H9 (cell line): Measurements from ENCODE around the gene LRP1. TPM values are rescaled to one million over a fixed set of nuclear protein-coding genes. Genes with fewer than 3 reads are reported as not detected.

Source experiments
- DNase-seq: peaks from one replicate; pipeline ENCODE4 v3.0.0-alpha.2; 2017
- H2AFZ ChIP-seq: one replicate; pipeline ENCODE4 v1.6.1; 2013; ENCODE audit warnings: mild to moderate bottlenecking, low read length, control low read depth, moderate library complexity
- H2AK5ac ChIP-seq: 2 replicates; pipeline ENCODE4 v1.6.1; 2013; ENCODE audit warnings: low read length, control low read depth, mixed read lengths; ENCODE audit not compliant: insufficient read length
- H2BK120ac ChIP-seq: one replicate; pipeline ENCODE4 v1.6.1; 2013; ENCODE audit warnings: low read depth, mild to moderate bottlenecking, low read length, control low read depth, inconsistent platforms; ENCODE audit not compliant: poor library complexity, severe bottlenecking
- H2BK12ac ChIP-seq: 2 replicates; pipeline ENCODE4 v1.6.1; 2013; ENCODE audit warnings: low read length, control low read depth, mixed read lengths, low read depth; ENCODE audit not compliant: insufficient read length
- H2BK15ac ChIP-seq: 2 replicates; pipeline ENCODE4 v1.6.1; 2013; ENCODE audit warnings: low read depth, low read length, control low read depth
- H2BK20ac ChIP-seq: one replicate; pipeline ENCODE4 v1.6.1; 2013; ENCODE audit warnings: low read depth, mild to moderate bottlenecking, low read length, control low read depth, inconsistent platforms; ENCODE audit not compliant: poor library complexity, severe bottlenecking
- H2BK5ac ChIP-seq: 2 replicates; pipeline ENCODE4 v1.6.1; 2013; ENCODE audit warnings: low read length, control low read depth, mixed read lengths; ENCODE audit not compliant: insufficient read length
- H3K14ac ChIP-seq: 2 replicates; pipeline ENCODE4 v1.6.1; 2013; ENCODE audit warnings: low read length, control low read depth; ENCODE audit not compliant: insufficient read depth
- H3K18ac ChIP-seq: 2 replicates; pipeline ENCODE4 v1.6.1; 2013; ENCODE audit warnings: low read depth, mild to moderate bottlenecking, mixed read lengths, low read length, control low read depth; ENCODE audit not compliant: insufficient read length
- H3K23ac ChIP-seq: 2 replicates; pipeline ENCODE4 v1.6.1; 2013; ENCODE audit warnings: low read length, control low read depth, mixed read lengths, low read depth; ENCODE audit not compliant: insufficient read length
- H3K23me2 ChIP-seq: 2 replicates; pipeline ENCODE4 v1.6.1; 2013; ENCODE audit warnings: low read depth, mild to moderate bottlenecking, mixed read lengths, low read length, control low read depth; ENCODE audit not compliant: insufficient read length, poor library complexity, severe bottlenecking
- H3K27ac ChIP-seq: 2 replicates; pipeline ENCODE4 v1.5.1; 2013; ENCODE audit warnings: low read length, control low read depth, mixed read lengths, low read depth; ENCODE audit not compliant: insufficient read length
- H3K27me3 ChIP-seq: 2 replicates; pipeline ENCODE4 v1.6.1; 2013; ENCODE audit warnings: low read length, control low read depth, inconsistent platforms; ENCODE audit not compliant: insufficient read depth
- H3K4ac ChIP-seq: 2 replicates; pipeline ENCODE4 v1.6.1; 2013; ENCODE audit warnings: low read depth, mild to moderate bottlenecking, control low read depth, inconsistent platforms, low read length, moderate library complexity
- H3K4me1 ChIP-seq: 2 replicates; pipeline ENCODE4 v1.6.1; 2013; ENCODE audit warnings: low read length, control low read depth, inconsistent platforms; ENCODE audit not compliant: insufficient read depth
- H3K4me2 ChIP-seq: 2 replicates; pipeline ENCODE4 v1.6.1; 2013; ENCODE audit warnings: low read length, control low read depth, mixed read lengths; ENCODE audit not compliant: insufficient read length, insufficient read depth
- H3K56ac ChIP-seq: 2 replicates; pipeline ENCODE4 v1.6.1; 2013; ENCODE audit warnings: low read depth, mild to moderate bottlenecking, mixed read lengths, low read length, control low read depth; ENCODE audit not compliant: insufficient read length
- H3K79me1 ChIP-seq: 2 replicates; pipeline ENCODE4 v1.6.1; 2013; ENCODE audit warnings: low read depth, mild to moderate bottlenecking, moderate library complexity, low read length, control low read depth, inconsistent platforms; ENCODE audit not compliant: insufficient read depth, poor library complexity, severe bottlenecking
- H3K79me2 ChIP-seq: 2 replicates; pipeline ENCODE4 v1.6.1; 2013; ENCODE audit warnings: low read length, control low read depth, inconsistent platforms; ENCODE audit not compliant: insufficient read depth
- H3K9ac ChIP-seq: 2 replicates; pipeline ENCODE4 v1.6.1; 2013; ENCODE audit warnings: low read length, control low read depth, mixed read lengths; ENCODE audit not compliant: insufficient read length; ENCODE audit errors: extremely low read depth
- H3K9me3 ChIP-seq: one replicate; pipeline ENCODE4 v1.6.1; 2013; ENCODE audit warnings: low read depth, low read length, inconsistent platforms; ENCODE audit not compliant: control insufficient read depth
- H3T11ph ChIP-seq: one replicate; pipeline ENCODE4 v1.6.1; 2013; ENCODE audit warnings: mild to moderate bottlenecking, low read length, control low read depth, inconsistent platforms
- H4K20me1 ChIP-seq: one replicate; pipeline ENCODE4 v1.6.1; 2013; ENCODE audit not compliant: control insufficient read depth, insufficient read length, insufficient read depth
- H4K5ac ChIP-seq: 2 replicates; pipeline ENCODE4 v1.6.1; 2013; ENCODE audit warnings: low read depth, mild to moderate bottlenecking, mixed read lengths, low read length, control low read depth; ENCODE audit not compliant: insufficient read length
- H4K8ac ChIP-seq: replicated peaks from 2 replicates; pipeline ENCODE4 v1.6.1; 2013; ENCODE audit warnings: low read length, control low read depth, mixed read lengths, low read depth; ENCODE audit not compliant: insufficient read length
- H4K91ac ChIP-seq: 2 replicates; pipeline ENCODE4 v1.6.1; 2013; ENCODE audit warnings: low read depth, mild to moderate bottlenecking, moderate library complexity, mixed read lengths, low read length, control low read depth; ENCODE audit not compliant: insufficient read length
- H3K27ac Mint-ChIP-seq, 3 experiments: 2 replicates in 2 of 3; 3 replicates in 1 of 3; pipeline ENCODE4 v1.8.0; 2020 to 2021; ENCODE audit warnings: mixed read lengths in 3 of 3, mild to moderate bottlenecking in 1 of 3, moderate library complexity in 1 of 3
- H3K27me3 Mint-ChIP-seq: 2 replicates; pipeline ENCODE4 v1.8.0; 2021; ENCODE audit warnings: low read depth, mild to moderate bottlenecking, moderate library complexity, mixed read lengths
- H3K36me3 Mint-ChIP-seq, 3 experiments: 2 replicates in 2 of 3; 3 replicates in 1 of 3; pipeline ENCODE4 v1.8.0; 2020 to 2021; ENCODE audit warnings: low read depth in 3 of 3, mixed read lengths in 3 of 3; ENCODE audit not compliant: insufficient read depth in 1 of 3
- H3K4me1 Mint-ChIP-seq, 2 experiments: 2 replicates each; pipeline ENCODE4 v1.8.0; 2020; ENCODE audit warnings: mixed read lengths in 2 of 2
- H3K4me3 Mint-ChIP-seq, 2 experiments: 2 replicates in 1 of 2; 3 replicates in 1 of 2; pipeline ENCODE4 v1.8.0; 2020 to 2021; ENCODE audit warnings: mild to moderate bottlenecking in 2 of 2, mixed read lengths in 2 of 2, moderate library complexity in 1 of 2
- H3K9me3 Mint-ChIP-seq, 2 experiments: 2 replicates in 1 of 2; 3 replicates in 1 of 2; pipeline ENCODE4 v1.8.0; 2020; ENCODE audit warnings: mild to moderate bottlenecking in 2 of 2, mixed read lengths in 2 of 2, moderate library complexity in 1 of 2
- CTCF ChIP-seq: fragments of 200-600 bp; sonication (generic); conservative IDR thresholded peaks from 3 replicates; pipeline ENCODE4 v1.8.0; 2021; ENCODE audit warnings: antibody characterized with exemption, mild to moderate bottlenecking
- WGBS: extraction: QIAGEN DNeasy Blood & Tissue Kit; methylation state at CpG from one replicate; pipeline ENCODE4 v1.1.7; 2013; ENCODE audit warnings: missing lambda C conversion rate, low lambda C conversion rate, mixed read lengths; ENCODE audit not compliant: insufficient read length; ENCODE audit errors: extremely low coverage; 5-methylcytosine and 5-hydroxymethylcytosine counted together
- total RNA-seq: library from RNA; stranded (reverse); gene quantifications from 2 replicates; pipeline ENCODE4 v1.2.1, GENCODE V29; 2021

Gene LRP1
- total RNA-seq, 1 experiment from 2014 or later: 115 TPM

GRCh38 chr12:57232156-57232756 lies 104.0 kb downstream of the LRP1 start:
- H2BK120ac ChIP-seq: no peak overlapping the region
- H2AK5ac ChIP-seq: no peak overlapping the region
- no peak for TF ChIP-seq CTCF
- H2BK15ac ChIP-seq: no peak overlapping the region
- no peak overlapping the region for H3K4ac ChIP-seq
- peaks cover 38% of the 10 kb centered on the region for H3K27me3 Mint-ChIP-seq
- no peak overlapping the region for H3K23ac ChIP-seq
- DNase-seq: no peak
- WGBS: no CpG with 5 or more reads among the region's 19 CpGs
- H3K4me3 Mint-ChIP-seq: peak overlapping the region; percentile 51 to 98; a peak in 4 of 5 replicates
- peaks cover 5% of the 10 kb centered on the region for H3K79me1 ChIP-seq
- H2BK12ac ChIP-seq: no peak overlapping the region
- H3T11ph ChIP-seq: no peak overlapping the region
- H3K9ac ChIP-seq: no peak overlapping the region
- no peak overlapping the region for H2AFZ ChIP-seq
- no peak overlapping the region; a peak in 1 of 7 replicates for H3K27ac Mint-ChIP-seq
- peaks cover 5% of the 10 kb centered on the region; the same call in 1 of the 2 replicates for H3K79me2 ChIP-seq
- H4K8ac ChIP-seq: no peak overlapping the region
- H4K5ac ChIP-seq: no peak overlapping the region
- H3K18ac ChIP-seq: no peak overlapping the region
- H3K27me3 ChIP-seq: peaks cover 14% of the 10 kb centered on the region; the same call in 1 of the 2 replicates
- no peaks in the 10 kb centered on the region; a peak in 1 of 5 replicates for H3K9me3 Mint-ChIP-seq
- H3K56ac ChIP-seq: no peak overlapping the region
- no peak overlapping the region for H3K14ac ChIP-seq
- H3K9me3 ChIP-seq: no peaks in the 10 kb centered on the region
- no peak overlapping the region for H2BK20ac ChIP-seq
- H2BK5ac ChIP-seq: no peak overlapping the region
- peaks cover 45 to 52% (median 47%) of the 10 kb centered on the region in 3 experiments for H3K36me3 Mint-ChIP-seq
- peaks cover 12% of the 10 kb centered on the region for H3K23me2 ChIP-seq
- H3K27ac ChIP-seq: no peak overlapping the region
- no peak overlapping the region for H4K91ac ChIP-seq
- H4K20me1 ChIP-seq: peaks cover 4% of the 10 kb centered on the region
- no peaks in the 10 kb centered on the region; the same call in 1 of the 2 replicates for H3K4me1 ChIP-seq
- H3K4me2 ChIP-seq: no peak overlapping the region
- H3K4me1 Mint-ChIP-seq: peaks cover 43 to 54% of the 10 kb centered on the region in 2 experiments
